Hematopoietic multipotent progenitor cell treated with erythropoietin and hydrocortisone succinate and interleukin-3 and kit ligand, for 17 days (in vitro differentiated cells): ENCODE results near the gene ZNF740.
"Not testable (repeated sequence)": the region's sequence is repeated elsewhere in the genome, so short reads cannot be mapped to it uniquely, and the experiment has no call there.

ENCODE experiments used
- DNase-seq: peaks from one replicate; pipeline ENCODE4 v3.0.0-alpha.2; 2015; ENCODE audit warnings: low spot score

Gene ZNF740, protein sequence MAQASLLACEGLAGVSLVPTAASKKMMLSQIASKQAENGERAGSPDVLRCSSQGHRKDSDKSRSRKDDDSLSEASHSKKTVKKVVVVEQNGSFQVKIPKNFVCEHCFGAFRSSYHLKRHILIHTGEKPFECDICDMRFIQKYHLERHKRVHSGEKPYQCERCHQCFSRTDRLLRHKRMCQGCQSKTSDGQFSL

DNA sequence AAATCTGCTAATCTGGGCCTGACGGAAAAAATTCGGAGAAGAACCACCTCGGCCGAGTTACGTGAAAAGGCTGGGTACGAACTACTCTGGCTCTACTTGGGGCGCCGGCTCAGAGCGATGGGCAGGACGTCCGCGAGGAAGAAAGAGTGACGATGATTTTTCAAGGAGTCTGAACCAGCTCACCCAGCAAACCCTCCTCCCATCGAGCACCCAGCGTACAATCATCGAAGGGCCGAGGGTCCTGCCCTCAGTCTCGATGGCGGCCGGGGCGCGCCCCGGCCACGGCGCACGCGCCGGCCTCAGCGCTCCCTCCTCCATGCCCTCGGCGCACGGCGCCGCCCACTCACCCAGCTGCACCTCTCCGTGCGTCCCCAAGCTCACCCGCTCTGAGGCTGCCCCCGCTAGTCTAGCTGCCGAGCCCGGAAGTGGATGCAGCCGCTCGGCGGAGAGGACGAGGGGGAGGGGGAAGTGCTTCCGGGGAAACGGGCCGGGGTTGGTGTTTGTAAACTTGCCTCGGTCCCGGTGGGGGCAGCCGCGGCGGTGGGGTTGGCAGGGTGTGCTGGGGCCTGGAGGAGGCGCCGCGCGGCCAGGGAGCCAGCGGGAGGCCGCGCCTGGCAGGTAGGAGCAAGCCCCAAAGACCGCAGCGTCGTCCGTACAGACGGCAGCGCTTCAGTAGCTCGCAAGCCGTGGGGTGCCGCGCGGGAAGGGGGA, at the start of gene ZNF740, which contains the start of gene CSAD:
Gene ZNF740, plus strand, starts transcription at position 503 of the 711 bp plus-strand sequence. CDS start 1,262 bp downstream, outside the sequence.
Gene CSAD, minus strand, starts transcription at position 706 of the 711 bp plus-strand sequence. CDS start 7,455 bp downstream, outside the sequence.
- DNase-seq = peak; percentile 78

DNA sequence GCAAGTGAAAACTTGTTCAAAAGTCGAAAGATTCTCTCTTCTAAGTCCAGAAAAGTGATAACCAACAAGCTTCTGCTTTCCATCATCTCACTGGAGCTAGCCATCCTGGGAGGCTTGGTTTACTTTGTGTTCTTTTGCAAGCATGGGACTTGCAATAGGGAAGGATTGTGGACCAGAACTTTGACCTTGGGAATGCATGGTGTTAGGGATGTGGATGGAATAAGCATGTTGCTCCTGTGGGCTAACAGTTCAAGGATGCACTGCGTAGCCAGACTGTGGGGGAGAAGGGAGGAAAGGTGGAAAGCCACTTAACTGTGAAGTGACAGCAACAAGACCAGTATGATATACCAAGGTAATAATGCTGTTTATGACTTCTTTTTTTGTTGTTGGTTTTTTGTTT, 48.7 kb upstream of the ZNF740 start:
- DNase-seq = no peak

DNA sequence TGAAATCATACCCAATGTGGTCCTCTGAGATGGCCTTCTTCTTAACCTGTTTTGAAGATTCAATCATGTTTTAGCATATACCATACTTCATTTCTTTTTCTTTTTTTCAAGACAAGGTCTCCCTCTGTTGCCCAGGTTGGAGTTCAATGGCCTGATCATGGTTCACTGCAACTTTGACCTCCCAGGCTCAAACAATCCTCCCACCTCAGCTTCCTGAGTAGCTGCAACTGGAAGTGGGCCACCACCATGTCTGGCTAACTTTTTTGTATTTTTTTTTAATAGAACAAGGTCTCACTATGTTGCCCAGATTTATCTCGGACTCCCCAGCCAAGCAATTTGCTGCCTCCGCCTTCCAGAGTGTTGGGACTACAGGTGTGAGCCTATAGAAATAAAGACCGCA, 46.8 kb upstream of the ZNF740 start:
- no peak for DNase-seq

GRCh38 chr12:53143355-53143754, 37.2 kb upstream of the ZNF740 start:
- DNase-seq = no peak

DNA sequence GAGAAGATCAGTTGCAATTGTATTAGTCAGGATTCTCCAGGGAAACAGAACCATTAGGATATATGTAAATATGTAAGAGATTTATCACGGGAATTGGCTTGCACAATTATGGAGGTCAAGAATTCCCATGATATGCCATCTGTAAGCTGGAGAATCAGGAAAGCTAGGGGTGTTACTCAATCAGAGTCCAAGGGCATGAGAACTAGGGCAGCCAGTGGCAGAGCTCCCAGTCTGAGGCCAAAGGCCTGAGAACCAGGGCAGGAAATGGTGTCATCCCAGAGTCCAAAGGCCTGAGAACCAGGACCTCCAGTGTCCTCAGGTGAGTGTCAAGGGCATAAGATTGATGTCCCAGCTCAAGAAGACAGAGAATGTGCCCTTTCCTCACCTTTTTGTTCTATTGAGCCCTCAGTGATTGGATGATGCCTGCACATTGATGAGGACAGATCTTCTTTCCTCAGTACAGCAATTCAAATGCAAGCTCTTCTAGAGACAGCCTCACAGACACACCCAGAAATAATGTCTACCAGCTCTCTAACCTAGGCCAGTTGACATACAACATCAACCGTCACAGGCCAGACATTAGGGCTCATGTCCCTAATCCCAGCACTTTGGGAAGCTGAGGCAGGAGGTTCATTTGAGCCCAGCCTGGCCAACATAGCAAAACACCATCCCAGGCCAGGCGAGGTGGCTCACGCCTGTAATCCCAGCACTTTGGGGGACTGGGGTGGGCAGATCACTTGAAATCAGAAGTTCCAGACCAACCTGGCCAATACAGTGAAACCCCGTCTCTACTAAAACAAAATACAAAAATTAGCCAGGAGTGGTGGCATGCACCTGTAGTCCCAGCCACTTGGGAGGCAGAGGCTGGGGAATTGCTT, 34.9 kb upstream of the ZNF740 start:
- no peak for DNase-seq

GRCh38 chr12:53147181-53147580, 33.3 kb upstream of the ZNF740 start:
- no peak for DNase-seq

DNA sequence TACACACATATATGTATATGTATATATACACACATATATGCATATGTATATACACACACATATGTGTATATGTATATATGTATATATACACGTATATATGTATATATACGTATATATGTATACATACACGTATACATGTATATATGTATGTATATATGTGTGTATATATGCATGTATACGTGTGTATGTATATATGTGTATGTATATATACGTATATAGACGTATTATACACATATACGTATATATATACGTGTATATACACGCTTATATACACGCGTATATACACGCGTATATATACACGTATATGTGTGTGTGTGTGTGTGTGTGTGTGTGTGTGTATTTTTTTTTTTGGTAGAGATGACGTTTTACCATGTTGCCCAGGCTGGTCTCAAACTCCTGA, 32.9 kb upstream of the ZNF740 start:
- DNase-seq = no peak

DNA sequence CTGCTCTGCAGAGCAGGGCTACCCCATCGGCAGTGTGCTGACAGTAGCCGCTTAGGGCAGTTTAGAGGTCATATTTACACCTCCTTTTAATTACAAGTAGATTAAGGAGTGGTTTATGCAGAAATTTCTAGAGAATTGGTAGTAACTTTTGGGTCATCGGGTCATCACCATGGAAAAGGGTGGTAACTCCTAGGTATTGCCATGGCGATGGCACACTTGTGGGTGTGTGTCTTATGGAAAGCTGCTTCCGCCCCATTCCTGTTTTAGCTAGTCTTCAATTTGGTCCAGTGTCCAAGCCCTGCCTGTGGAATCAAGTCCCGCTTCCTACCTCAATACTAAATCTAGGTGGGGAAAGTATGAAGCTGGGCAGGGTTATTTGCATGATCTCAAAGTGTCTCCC, 29.5 kb upstream of the ZNF740 start:
- DNase-seq = no peak

DNA sequence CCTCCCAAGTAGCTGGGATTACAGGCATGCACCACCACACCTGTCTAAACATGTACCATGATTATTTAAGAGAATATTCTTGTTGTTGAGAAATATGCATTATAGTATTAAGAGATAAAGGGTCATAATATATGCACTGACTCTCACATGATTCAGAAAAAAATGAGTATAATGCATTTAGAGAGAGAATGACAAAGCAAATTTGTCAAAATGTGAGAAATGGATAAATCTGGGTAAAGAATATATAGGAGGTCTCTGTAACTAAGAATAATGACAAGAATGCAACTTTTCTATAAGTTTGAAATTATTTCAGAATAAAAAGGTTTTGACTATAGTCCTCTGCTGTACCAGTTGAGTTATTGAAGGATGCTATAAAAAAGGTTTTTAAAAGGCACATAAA, 28.1 kb upstream of the ZNF740 start:
- DNase-seq = no peak

GRCh38 chr12:53159195-53159839, 21.2 kb upstream of the ZNF740 start:
- peak; percentile 80 for DNase-seq

- DNase-seq = no peak
Measured at GRCh38 chr12:53160000-53160399, 20.5 kb upstream of the ZNF740 start.

GRCh38 chr12:53160673-53161072, 19.8 kb upstream of the ZNF740 start:
- DNase-seq = no peak

DNA sequence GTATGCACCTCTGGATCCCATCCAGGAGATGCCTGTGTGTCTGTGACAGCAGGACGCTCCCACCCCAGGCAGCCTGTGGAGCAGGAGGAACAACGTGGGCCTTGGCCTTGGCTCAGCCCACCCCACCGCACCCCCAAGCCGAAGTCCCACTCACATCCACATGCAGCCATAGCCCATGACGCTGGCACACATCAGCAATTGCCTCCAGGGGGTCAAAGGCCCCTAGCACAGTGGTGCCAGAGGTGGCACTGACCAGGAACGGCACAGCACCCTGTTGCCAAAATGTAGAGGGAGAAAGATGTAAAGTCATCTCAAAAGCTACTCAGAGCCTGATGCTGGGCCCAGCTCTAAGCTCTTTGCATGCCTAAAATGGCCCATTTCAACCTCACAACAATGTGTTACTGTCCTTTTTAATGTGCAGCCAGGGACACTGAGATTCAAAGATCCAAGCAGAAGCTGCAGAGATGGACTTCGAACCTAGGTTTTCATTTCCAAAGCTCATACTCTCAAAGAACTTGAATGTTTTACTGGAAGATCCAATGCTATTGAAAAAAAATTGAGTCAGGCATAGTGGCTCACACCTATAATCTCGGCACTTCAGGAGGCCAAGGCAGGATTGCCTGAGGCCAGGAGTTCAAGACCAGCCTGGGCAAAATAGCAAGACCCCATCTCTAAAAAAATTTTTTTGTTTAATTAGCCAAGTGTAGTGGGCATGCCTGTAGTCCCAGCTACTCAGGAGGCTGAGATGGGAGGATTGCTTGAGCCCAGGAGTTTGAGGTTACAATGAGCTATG, 19.2 kb upstream of the ZNF740 start:
- no peak for DNase-seq

GRCh38 chr12:53163008-53163407, 17.5 kb upstream of the ZNF740 start:
- DNase-seq = not testable (repeated sequence)

- no peak for DNase-seq
Measured at GRCh38 chr12:53166837-53167236, 13.7 kb upstream of the ZNF740 start.

DNA sequence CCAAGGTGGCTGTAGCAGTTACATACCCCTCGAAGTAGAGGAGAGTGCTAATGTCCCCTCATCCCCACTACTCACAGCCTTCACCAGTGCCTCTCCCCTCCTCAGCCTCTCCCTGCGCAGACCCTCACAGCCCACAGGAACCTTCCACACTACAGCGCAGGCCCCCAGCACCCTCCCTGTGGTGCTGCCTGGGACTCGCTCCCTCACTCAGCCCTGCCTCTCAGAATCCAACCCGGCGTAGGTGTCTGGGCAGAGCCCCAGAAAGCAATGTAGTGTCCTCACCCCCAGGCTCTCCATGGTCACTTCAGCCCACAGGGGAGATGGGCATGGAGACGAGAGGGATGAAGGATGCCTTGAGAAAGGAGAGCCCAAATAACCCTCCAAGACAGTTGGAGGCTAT, 10.9 kb upstream of the ZNF740 start:
- DNase-seq = no peak

DNA sequence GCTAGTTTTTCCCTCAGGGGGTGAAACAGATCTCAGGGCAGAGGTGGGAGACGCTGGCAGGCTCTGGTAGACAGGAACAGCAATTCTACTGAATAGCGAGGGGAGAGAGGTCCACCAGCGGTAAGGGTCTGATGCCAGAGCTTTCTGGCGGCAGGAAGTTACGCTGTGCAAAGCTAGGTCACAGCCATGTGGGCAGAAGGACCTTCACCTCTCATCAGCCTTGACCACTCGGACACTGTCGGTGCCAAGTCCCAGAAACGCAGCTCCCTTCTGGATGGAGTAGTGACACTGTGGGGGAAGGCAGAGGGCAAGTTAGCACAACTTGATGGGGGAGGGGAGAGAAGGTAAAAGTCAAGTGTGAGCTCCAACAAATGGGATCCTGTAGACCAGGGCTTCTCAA, 10.3 kb upstream of the ZNF740 start:
- DNase-seq = no peak

DNA sequence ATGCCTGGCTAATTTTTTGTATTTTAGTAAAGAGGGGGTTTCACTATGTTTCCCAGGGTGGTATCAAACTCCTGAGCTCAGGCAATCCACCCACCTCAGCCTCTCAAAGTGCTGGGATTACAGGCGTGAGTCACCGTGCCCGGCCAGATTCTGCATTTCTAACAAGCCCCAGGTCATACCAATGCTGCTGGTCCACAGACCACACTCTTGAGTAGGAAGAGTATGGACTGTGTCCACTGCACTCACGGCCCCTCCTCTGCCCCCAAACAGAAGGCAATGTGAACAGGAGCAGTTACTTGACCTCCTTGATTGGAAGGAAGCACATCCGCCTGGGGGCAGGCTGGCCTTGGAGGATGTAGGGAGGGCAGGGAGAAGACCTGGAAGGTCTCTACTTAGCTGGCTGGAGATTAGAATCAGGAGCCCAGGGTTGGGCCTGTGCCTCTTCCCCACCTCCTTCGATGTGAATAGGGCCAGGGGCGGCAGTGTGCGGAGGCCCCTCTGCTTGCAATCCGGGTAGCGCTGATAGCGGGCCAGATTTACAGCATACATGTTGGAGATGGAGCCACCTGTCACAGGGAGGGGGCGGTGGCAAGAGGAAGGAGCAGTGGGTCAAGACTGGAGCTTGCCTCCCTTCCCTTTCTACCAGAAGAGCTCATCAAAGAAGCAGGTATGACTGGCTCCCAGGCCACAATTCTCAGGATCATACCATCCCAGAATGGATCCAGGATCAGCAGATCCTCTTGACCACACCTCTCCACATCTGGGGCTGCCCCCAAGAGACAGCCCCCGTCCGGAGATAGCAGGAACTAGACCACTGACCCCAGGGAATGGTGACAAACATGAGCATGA, 9.4 kb upstream of the ZNF740 start:
- no peak for DNase-seq

GRCh38 chr12:53171725-53172329, 8.7 kb upstream of the ZNF740 start:
- DNase-seq = no peak

- DNase-seq = no peak
Measured at GRCh38 chr12:53172352-53172751, 8.2 kb upstream of the ZNF740 start.
